T-cell (primary cell): ENCODE measurements around the gene SLC6A13. TPM values are rescaled to one million over a fixed set of nuclear protein-coding genes. Genes with fewer than 3 reads are reported as not detected.

Source experiments
- ATAC-seq, 4 experiments: fragments of 200-7000 bp in 3 of 4; fragments of 150-1000 bp in 1 of 4; cut with Tn5 transposase; replicated peaks in 1 of 4; 1 replicate in 3 of 4; 2 replicates in 1 of 4; pipeline ENCODE4 v1.10.0; 2021; ENCODE audit warnings: moderate library complexity in 3 of 4, mild to moderate bottlenecking in 2 of 4, moderate number of reproducible peaks in 1 of 4
- CTCF ChIA-PET, 2 donors: fragments of 300-600 bp; sonication (Branson Sonifier 250); formaldehyde crosslinking; loops; one replicate each; lab custom pipeline; 2022; ENCODE audit warnings: antibody characterized with exemption in 2 of 2; lab: Charles Lee
- POLR2A ChIA-PET, 2 donors: fragments of 300-600 bp; sonication (Branson Sonifier 250); formaldehyde crosslinking; loops; one replicate each; lab custom pipeline; 2022; ENCODE audit warnings: antibody characterized with exemption in 2 of 2; lab: Charles Lee
- DNase-seq, 35 experiments: peaks; one replicate each; pipeline versions ENCODE4 v3.0.0 to v3.0.0-alpha.2; 2013 to 2023
- H3K27ac ChIP-seq: one replicate; pipeline ENCODE4 v1.5.1; 2013; ENCODE audit warnings: low read length
- H3K27me3 ChIP-seq, 2 experiments: replicated peaks in 1 of 2; 1 replicate in 1 of 2; 2 replicates in 1 of 2; pipeline versions ENCODE4 v1.6.1 to v1.7.0; 2013; ENCODE audit warnings: low read length in 1 of 2, mixed read lengths in 1 of 2; ENCODE audit not compliant: control insufficient read depth in 2 of 2, insufficient read depth in 2 of 2; ENCODE audit errors: extremely low read depth in 1 of 2
- H3K36me3 ChIP-seq, 2 donors: 1 replicate in 1 of 2; 2 replicates in 1 of 2; pipeline versions ENCODE4 v1.6.1 to v1.7.0; 2013; ENCODE audit warnings: low read length in 1 of 2; ENCODE audit not compliant: control insufficient read depth in 2 of 2, insufficient read depth in 1 of 2; ENCODE audit errors: extremely low read depth in 1 of 2
- H3K4me1 ChIP-seq, 2 experiments: 1 replicate in 1 of 2; 2 replicates in 1 of 2; pipeline versions ENCODE4 v1.6.1 to v1.7.0; 2013; ENCODE audit warnings: low read length in 2 of 2, mixed read lengths in 1 of 2; ENCODE audit not compliant: insufficient read depth in 2 of 2, control insufficient read depth in 1 of 2; ENCODE audit errors: extremely low read depth in 1 of 2
- H3K4me3 ChIP-seq, 2 donors: 1 replicate in 1 of 2; 2 replicates in 1 of 2; pipeline versions ENCODE4 v1.5.1 to v1.7.0; 2013; ENCODE audit warnings: mild to moderate bottlenecking in 2 of 2, low read length in 1 of 2, moderate library complexity in 1 of 2; ENCODE audit not compliant: control insufficient read depth in 1 of 2; ENCODE audit errors: extremely low read depth in 1 of 2
- H3K9me3 ChIP-seq: 2 replicates; pipeline ENCODE4 v1.7.0; 2013
- H3K27ac Mint-ChIP-seq, 2 donors: one replicate each; pipeline ENCODE4 v1.8.0; 2020 to 2021; ENCODE audit warnings: mild to moderate bottlenecking in 2 of 2, mixed read lengths in 2 of 2
- H3K27me3 Mint-ChIP-seq, 2 donors: one replicate each; pipeline ENCODE4 v1.8.0; 2021 to 2022; ENCODE audit warnings: mixed read lengths in 2 of 2
- H3K36me3 Mint-ChIP-seq: one replicate; pipeline ENCODE4 v1.8.0; 2021; ENCODE audit warnings: mixed read lengths
- H3K4me1 Mint-ChIP-seq, 3 donors: one replicate each; pipeline ENCODE4 v1.8.0; 2020 to 2022; ENCODE audit warnings: mixed read lengths in 3 of 3, mild to moderate bottlenecking in 1 of 3
- H3K4me3 Mint-ChIP-seq, 3 donors: one replicate each; pipeline ENCODE4 v1.8.0; 2020 to 2022; ENCODE audit warnings: mild to moderate bottlenecking in 3 of 3, mixed read lengths in 3 of 3, moderate library complexity in 3 of 3
- H3K9me3 Mint-ChIP-seq, 3 donors: one replicate each; pipeline ENCODE4 v1.8.0; 2020 to 2022; ENCODE audit warnings: mixed read lengths in 3 of 3
- WGBS: methylation state at CpG from one replicate; pipeline ENCODE4 v1.1.5; 2013; ENCODE audit warnings: missing lambda C conversion rate; ENCODE audit not compliant: insufficient coverage; 5-methylcytosine and 5-hydroxymethylcytosine counted together
- total RNA-seq, 35 experiments: library from RNA in 6 of 35; stranded (reverse) in 6 of 35; fragments of 120-200 nt in 1 of 35; gene quantifications; one replicate each; pipeline versions ENCODE4 v1.2.1 to v1.2.4 and lab custom pipeline; 2013 to 2026

The SLC6A13 gene
- total RNA-seq, 5 donors from 2014 or later (not counting 1 experiment from before 2014, with no cell fraction given) = 0.49 to 1.8 (median 0.86) TPM

DNA sequence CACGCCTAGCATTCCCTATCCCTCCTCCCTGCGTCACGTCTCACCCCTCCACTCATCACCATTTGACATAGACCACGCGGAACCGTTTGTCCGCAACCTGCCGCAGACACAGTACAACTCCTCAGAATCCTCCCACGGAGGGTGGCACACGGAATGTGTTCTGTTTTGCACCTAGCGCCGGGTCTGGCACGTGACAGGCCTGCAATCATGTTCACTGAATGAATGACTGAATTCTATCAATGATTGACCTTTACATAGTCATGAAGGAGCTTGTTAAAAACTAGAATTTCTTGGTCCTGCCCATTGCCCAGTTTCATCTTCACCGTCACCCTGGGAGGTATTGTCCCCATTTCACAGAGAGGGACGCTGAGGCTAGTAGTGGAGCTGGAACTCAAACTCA, 53.4 kb downstream of the SLC6A13 start:
- ChIA-PET POLR2A (no interaction called here), CTCF (no interaction called here)
- Histone ChIP-seq H3K9me3 (no peaks in the 10 kb centered on the region), H3K4me3 (no peak overlapping the region), H3K4me1 (no peaks in the 10 kb centered on the region), H3K27me3 (peaks cover 0 to 56% of the 10 kb centered on the region in 2 experiments), H3K36me3 (no peaks in the 10 kb centered on the region), H3K27ac (no peak overlapping the region)
- no peak overlapping the region for H3K4me3 Mint-ChIP-seq
- H3K36me3 Mint-ChIP-seq = no peaks in the 10 kb centered on the region
- 84% methylated on average over 8 of the region's 15 CpGs for WGBS
- no peak overlapping the region for H3K27ac Mint-ChIP-seq
- DNase-seq = no peak
- peaks cover 0 to 4% (median 0%) of the 10 kb centered on the region in 3 donors for H3K9me3 Mint-ChIP-seq
- ATAC-seq = no peak
- H3K27me3 Mint-ChIP-seq = peaks cover 61 to 81% of the 10 kb centered on the region in 2 donors
- H3K4me1 Mint-ChIP-seq = peaks cover 0 to 2% (median 0%) of the 10 kb centered on the region in 3 donors

DNA sequence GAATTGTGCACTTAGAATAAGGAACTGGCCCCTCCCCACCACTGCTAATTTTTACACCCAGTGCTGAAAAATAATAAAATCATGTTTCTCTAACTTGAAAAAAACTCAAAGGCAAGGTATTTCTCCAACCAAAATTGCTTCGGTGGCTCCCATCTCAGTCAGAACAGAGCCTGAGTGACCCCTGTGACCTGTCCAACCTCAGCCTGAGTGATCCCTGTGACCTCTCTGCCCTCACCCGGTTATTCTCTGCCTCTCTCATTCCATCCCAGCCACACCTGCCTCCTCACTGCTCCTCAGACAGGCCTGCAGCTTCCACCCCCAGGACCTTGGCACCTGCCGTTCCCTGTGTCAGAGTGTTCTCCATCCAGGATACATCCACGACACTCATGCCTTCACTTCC, 53.8 kb downstream of the SLC6A13 start:
- peaks cover 0 to 56% of the 10 kb centered on the region in 2 experiments for H3K27me3 ChIP-seq
- 74% methylated on average over 4 of the region's 4 CpGs for WGBS
- DNase-seq (no peak), ATAC-seq (no peak)
- no peaks in the 10 kb centered on the region for H3K36me3 ChIP-seq
- CTCF ChIA-PET = no interaction called here
- no peaks in the 10 kb centered on the region for H3K4me1 ChIP-seq
- H3K27ac ChIP-seq = no peak overlapping the region
- no peak overlapping the region for H3K4me3 Mint-ChIP-seq
- H3K36me3 Mint-ChIP-seq = no peaks in the 10 kb centered on the region
- POLR2A ChIA-PET = no interaction called here
- H3K9me3 ChIP-seq = no peaks in the 10 kb centered on the region
- H3K9me3 Mint-ChIP-seq = peaks cover 0 to 4% (median 0%) of the 10 kb centered on the region in 3 donors
- peaks cover 63 to 84% of the 10 kb centered on the region in 2 donors for H3K27me3 Mint-ChIP-seq
- H3K4me3 ChIP-seq = no peak overlapping the region
- no peak overlapping the region for H3K27ac Mint-ChIP-seq
- peaks cover 0 to 2% (median 0%) of the 10 kb centered on the region in 3 donors for H3K4me1 Mint-ChIP-seq

DNA sequence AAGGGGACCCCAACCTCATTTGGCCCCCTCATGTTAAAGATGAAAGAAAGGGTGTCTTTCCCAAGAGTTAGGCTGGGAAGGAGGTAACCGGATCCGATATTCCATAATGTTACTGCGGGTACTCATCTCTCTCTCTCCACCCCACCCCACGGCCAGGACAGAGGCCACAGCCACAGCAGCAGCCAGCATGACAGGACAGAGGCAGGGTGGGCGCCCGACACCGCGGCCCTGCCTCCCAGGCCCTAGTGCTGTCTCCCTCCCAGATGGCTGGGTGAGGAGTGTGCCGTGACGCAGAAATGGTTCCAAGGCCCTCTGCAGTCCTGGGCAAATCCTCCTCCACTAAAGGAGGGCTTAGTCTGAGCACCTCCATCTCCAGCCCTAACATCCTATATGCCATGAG, 54.8 kb downstream of the SLC6A13 start:
- no peaks in the 10 kb centered on the region for H3K9me3 ChIP-seq
- no peak overlapping the region for H3K27ac ChIP-seq
- no peak overlapping the region for H3K27ac Mint-ChIP-seq
- no peak overlapping the region for H3K4me3 Mint-ChIP-seq
- ChIA-PET POLR2A (no interaction called here), CTCF (no interaction called here)
- no peaks in the 10 kb centered on the region for H3K36me3 ChIP-seq
- no peak for DNase-seq
- H3K27me3 Mint-ChIP-seq = peaks cover 56 to 74% of the 10 kb centered on the region in 2 donors
- H3K9me3 Mint-ChIP-seq = peaks cover 0 to 4% (median 0%) of the 10 kb centered on the region in 3 donors
- H3K36me3 Mint-ChIP-seq = no peaks in the 10 kb centered on the region
- H3K4me3 ChIP-seq = no peak overlapping the region
- ATAC-seq = no peak
- WGBS = no CpG with 5 or more reads among the region's 10 CpGs
- H3K4me1 Mint-ChIP-seq = peaks cover 0 to 2% (median 0%) of the 10 kb centered on the region in 3 donors
- peaks cover 0 to 51% of the 10 kb centered on the region in 2 experiments for H3K27me3 ChIP-seq
- H3K4me1 ChIP-seq = no peaks in the 10 kb centered on the region

DNA sequence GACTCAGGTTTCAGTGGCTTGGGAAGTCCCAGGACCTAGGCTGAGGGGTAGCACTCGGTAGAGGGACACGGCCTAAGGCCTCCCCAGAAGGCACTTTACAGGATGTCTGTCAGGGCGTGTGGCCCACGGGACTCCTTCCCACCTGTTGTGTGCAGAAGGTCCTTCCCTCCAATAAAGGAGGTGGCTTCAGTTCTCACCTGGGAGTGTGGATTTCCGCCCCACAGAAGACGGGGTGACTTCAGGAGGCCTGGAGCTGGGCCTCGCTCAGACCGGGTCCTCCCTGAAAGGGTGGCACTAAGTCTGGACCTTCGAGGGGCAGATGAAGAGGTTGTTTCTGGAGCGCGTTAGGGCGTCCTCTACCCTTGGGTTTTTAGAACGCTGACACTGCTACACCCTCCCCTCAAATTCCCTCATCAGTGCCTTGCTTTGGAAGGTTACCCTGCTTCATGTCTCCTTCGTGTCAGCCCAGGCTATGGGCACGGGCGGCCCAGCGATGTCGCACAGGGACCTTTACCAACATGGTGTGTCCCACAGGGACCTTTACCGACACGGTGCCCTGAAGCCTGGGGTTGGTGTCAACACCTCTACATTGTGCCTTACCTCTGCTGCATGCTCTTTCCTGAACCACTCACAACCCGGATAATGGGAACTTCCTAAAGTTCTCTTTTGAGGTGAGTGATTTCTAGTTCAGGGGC, 55.7 kb downstream of the SLC6A13 start:
- ChIA-PET CTCF (no interaction called here), POLR2A (no interaction called here)
- H3K27me3 ChIP-seq = peaks cover 0 to 50% of the 10 kb centered on the region in 2 experiments
- H3K9me3 ChIP-seq = no peaks in the 10 kb centered on the region
- H3K36me3 ChIP-seq = no peaks in the 10 kb centered on the region
- ATAC-seq (no peak), DNase-seq (no peak)
- no peak overlapping the region for H3K27ac ChIP-seq
- WGBS = 91% methylated on average over 12 of the region's 21 CpGs
- Mint-ChIP-seq H3K4me1 (peaks cover 0 to 2% (median 2%) of the 10 kb centered on the region in 3 donors), H3K27ac (no peak overlapping the region), H3K36me3 (no peaks in the 10 kb centered on the region), H3K27me3 (peaks cover 61 to 76% of the 10 kb centered on the region in 2 donors), H3K4me3 (no peak overlapping the region), H3K9me3 (peaks cover 0 to 4% (median 0%) of the 10 kb centered on the region in 3 donors)
- no peaks in the 10 kb centered on the region for H3K4me1 ChIP-seq
- no peak overlapping the region for H3K4me3 ChIP-seq

- Histone ChIP-seq H3K36me3 (no peaks in the 10 kb centered on the region), H3K9me3 (no peaks in the 10 kb centered on the region), H3K27me3 (peaks cover 0 to 50% of the 10 kb centered on the region in 2 experiments), H3K4me1 (no peaks in the 10 kb centered on the region), H3K27ac (no peak overlapping the region), H3K4me3 (no peak overlapping the region)
- Mint-ChIP-seq H3K27me3 (peaks cover 62 to 69% of the 10 kb centered on the region in 2 donors), H3K36me3 (no peaks in the 10 kb centered on the region), H3K27ac (no peak overlapping the region), H3K9me3 (peaks cover 0 to 4% (median 0%) of the 10 kb centered on the region in 3 donors), H3K4me1 (peaks cover 0 to 2% (median 2%) of the 10 kb centered on the region in 3 donors), H3K4me3 (no peak overlapping the region)
- ChIA-PET POLR2A (no interaction called here), CTCF (no interaction called here)
- 95% methylated on average over 3 of the region's 4 CpGs for WGBS
- ATAC-seq (no peak), DNase-seq (no peak)
These were observed 57.6 kb downstream of the SLC6A13 start for GRCh38 chr12:205026-205425.

- H3K27me3 Mint-ChIP-seq = peaks cover 57 to 61% of the 10 kb centered on the region in 2 donors
- Histone ChIP-seq H3K27ac (no peak overlapping the region), H3K27me3 (peaks cover 0 to 46% of the 10 kb centered on the region in 2 experiments), H3K36me3 (no peaks in the 10 kb centered on the region), H3K4me1 (no peaks in the 10 kb centered on the region), H3K9me3 (no peaks in the 10 kb centered on the region), H3K4me3 (no peak overlapping the region)
- CTCF ChIA-PET = no interaction called here
- WGBS = 96% methylated on average over 2 of the region's 11 CpGs
- peaks cover 0 to 4% (median 0%) of the 10 kb centered on the region in 3 donors for H3K9me3 Mint-ChIP-seq
- no peak overlapping the region for H3K27ac Mint-ChIP-seq
- POLR2A ChIA-PET = no interaction called here
- no peaks in the 10 kb centered on the region for H3K36me3 Mint-ChIP-seq
- ATAC-seq (no peak), DNase-seq (no peak)
- H3K4me1 Mint-ChIP-seq = peaks cover 0 to 2% (median 2%) of the 10 kb centered on the region in 3 donors
- no peak overlapping the region for H3K4me3 Mint-ChIP-seq
These were observed 58.4 kb downstream of the SLC6A13 start for GRCh38 chr12:204261-204678.
